PC-3 (cell line): Measurements from ENCODE around the gene SIVA1.

ENCODE experiments used
- EZH2 ChIP-seq: fragments of 300-600 bp; sonication (generic); IDR thresholded peaks from one replicate; pipeline ENCODE4 v1.6.1; 2017; ENCODE audit warnings: antibody characterized with exemption, mild to moderate bottlenecking, low read length; ENCODE audit not compliant: unreplicated experiment
- EZH2phosphoT487 ChIP-seq: fragments of 300-600 bp; sonication (generic); IDR thresholded peaks from 2 replicates; pipeline ENCODE4 v1.6.1; 2018; ENCODE audit warnings: mild to moderate bottlenecking, antibody characterized with exemption, low read length, borderline replicate concordance
- TF ChIP-seq, protein P1 (sequence below): fragments of 300-600 bp; sonication (generic); conservative IDR thresholded peaks from 2 replicates; pipeline ENCODE4 v1.5.1; 2017; ENCODE audit warnings: antibody characterized with exemption, low read depth, mild to moderate bottlenecking, low read length

DNA sequence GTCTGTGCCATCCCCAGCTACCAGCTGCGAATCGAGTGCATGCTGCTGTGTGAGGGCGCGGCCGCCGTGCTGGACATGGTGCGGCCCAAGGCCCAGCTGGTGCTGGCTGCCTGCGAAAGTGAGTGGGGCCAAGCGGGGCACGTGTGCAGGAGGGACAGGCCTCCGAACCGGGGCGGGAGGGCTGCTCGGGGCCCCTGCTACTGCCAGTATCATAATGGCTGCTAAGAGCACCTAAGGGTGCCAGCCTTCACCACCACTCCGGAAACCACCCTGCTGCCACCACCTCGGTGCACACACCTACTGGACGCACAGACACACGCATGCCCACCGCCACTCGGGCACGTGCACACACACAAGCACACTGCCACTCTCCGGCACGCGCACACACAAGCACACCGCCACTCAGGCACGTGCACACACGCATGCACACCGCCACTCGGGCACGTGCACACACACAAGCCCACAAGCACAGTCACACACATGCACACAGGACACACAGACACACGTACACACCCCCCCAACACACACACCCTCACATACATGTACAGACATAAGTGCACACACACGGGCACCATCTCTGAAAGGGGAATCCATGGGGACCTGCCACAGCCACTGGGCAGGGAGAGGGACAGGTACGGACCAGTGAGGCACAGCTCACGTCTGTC lies 42.7 kb upstream of the SIVA1 start:
- TF ChIP-seq, protein P1, sequence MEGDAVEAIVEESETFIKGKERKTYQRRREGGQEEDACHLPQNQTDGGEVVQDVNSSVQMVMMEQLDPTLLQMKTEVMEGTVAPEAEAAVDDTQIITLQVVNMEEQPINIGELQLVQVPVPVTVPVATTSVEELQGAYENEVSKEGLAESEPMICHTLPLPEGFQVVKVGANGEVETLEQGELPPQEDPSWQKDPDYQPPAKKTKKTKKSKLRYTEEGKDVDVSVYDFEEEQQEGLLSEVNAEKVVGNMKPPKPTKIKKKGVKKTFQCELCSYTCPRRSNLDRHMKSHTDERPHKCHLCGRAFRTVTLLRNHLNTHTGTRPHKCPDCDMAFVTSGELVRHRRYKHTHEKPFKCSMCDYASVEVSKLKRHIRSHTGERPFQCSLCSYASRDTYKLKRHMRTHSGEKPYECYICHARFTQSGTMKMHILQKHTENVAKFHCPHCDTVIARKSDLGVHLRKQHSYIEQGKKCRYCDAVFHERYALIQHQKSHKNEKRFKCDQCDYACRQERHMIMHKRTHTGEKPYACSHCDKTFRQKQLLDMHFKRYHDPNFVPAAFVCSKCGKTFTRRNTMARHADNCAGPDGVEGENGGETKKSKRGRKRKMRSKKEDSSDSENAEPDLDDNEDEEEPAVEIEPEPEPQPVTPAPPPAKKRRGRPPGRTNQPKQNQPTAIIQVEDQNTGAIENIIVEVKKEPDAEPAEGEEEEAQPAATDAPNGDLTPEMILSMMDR: no peak
- TF ChIP-seq EZH2: no peak
- no peak for TF ChIP-seq EZH2phosphoT487
